Activated T-cell treated with anti-CD3 and anti-CD28 coated beads, Interleukin-2, amount 50 U/mL, for 4 hours (primary cell): ENCODE measurements around the gene HELLS. TPM values are rescaled to one million over a fixed set of nuclear protein-coding genes. Genes with fewer than 3 reads are reported as not detected.

ENCODE experiments used
- ATAC-seq, 2 donors: fragments of 200-7000 bp; cut with Tn5 transposase; one replicate each; pipeline ENCODE4 v1.10.0; 2021
- DNase-seq: peaks from one replicate; pipeline ENCODE4 v3.0.0-alpha.2; 2020
- H3K27me3 Mint-ChIP-seq: one replicate; pipeline ENCODE4 v1.8.0; 2021; ENCODE audit warnings: low read depth, mixed read lengths
- H3K36me3 Mint-ChIP-seq: one replicate; pipeline ENCODE4 v1.8.0; 2022; ENCODE audit warnings: mixed read lengths; ENCODE audit not compliant: insufficient read depth
- H3K4me1 Mint-ChIP-seq: one replicate; pipeline ENCODE4 v1.8.0; 2021; ENCODE audit warnings: low read depth, mixed read lengths
- H3K4me3 Mint-ChIP-seq: one replicate; pipeline ENCODE4 v1.8.0; 2021; ENCODE audit warnings: mild to moderate bottlenecking, moderate library complexity, mixed read lengths
- H3K9me3 Mint-ChIP-seq: one replicate; pipeline ENCODE4 v1.8.0; 2021; ENCODE audit warnings: mixed read lengths
- total RNA-seq, 3 donors: library from RNA; stranded (reverse); gene quantifications; one replicate each; pipeline ENCODE4 v1.2.1, GENCODE V29; 2021

HELLS gene
- total RNA-seq, 3 donors from 2014 or later = 87.9 to 119 (median 92.7) TPM

DNA sequence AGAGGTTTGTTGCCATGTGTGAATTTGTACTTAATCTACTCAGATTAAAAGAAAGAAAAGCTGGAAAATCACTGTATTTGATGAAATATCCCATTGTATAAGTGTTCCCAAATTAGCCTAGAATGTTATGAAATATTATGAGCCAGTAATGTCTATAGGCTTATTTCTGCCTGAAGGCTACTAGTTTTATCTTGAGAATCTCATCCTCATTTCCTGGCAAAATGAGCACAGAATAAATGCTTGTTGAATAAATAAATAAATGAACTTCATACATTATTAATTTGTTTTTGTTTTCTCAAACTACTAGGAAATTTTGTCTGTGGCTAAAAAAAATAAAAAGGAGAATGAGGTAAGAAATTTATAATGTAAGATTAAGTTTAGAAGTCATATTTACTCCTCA lies 25.5 kb downstream of the HELLS start:
- ATAC-seq (no peak), DNase-seq (no peak)
- Mint-ChIP-seq H3K4me1 (peaks cover 2% of the 10 kb centered on the region), H3K27me3 (no peaks in the 10 kb centered on the region), H3K9me3 (no peaks in the 10 kb centered on the region), H3K4me3 (no peak overlapping the region), H3K36me3 (peaks cover 6% of the 10 kb centered on the region)

DNA sequence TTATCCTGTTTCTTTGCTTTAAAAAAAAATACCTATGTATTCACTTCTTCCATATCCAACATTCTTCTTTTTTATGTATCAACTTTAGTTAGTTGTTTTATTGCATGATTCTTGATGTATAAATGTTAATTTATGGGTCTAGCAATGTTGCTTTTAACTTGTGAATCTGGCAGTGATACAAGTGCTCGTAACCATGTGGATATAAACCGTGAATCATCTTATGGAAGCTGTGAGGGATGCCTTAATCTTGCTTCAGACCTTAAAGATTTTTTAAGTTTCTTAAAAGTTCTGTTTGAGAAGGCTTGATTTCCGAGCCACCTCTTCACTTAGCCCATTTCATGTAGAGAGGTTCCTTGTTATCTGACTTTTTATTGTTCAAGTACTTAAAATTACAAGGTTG lies 25.9 kb downstream of the HELLS start:
- no peak for DNase-seq
- H3K9me3 Mint-ChIP-seq = no peaks in the 10 kb centered on the region
- peaks cover 6% of the 10 kb centered on the region for H3K36me3 Mint-ChIP-seq
- H3K27me3 Mint-ChIP-seq = no peaks in the 10 kb centered on the region
- peaks cover 2% of the 10 kb centered on the region for H3K4me1 Mint-ChIP-seq
- ATAC-seq = no peak
- no peak overlapping the region for H3K4me3 Mint-ChIP-seq

DNA sequence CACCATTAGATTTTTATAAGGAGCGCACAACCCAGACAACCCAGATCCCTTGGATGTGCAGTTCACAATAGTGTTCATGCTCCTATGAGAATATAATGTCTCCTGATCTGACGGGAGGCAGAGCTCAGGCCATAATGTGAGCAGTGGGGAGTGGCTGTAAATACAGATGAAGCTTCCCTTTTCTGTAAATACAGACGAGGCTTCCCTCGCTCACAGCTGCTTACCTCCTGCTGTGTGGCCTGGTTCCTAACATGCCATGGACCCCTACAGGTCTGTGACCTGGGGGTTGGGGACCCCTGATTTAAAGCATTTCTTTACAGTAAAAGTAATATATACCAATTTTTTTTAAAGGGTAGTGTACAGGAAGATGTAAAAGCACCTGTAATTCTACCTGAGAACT lies 33.2 kb downstream of the HELLS start:
- Mint-ChIP-seq H3K36me3 (peaks cover 5% of the 10 kb centered on the region), H3K4me1 (no peaks in the 10 kb centered on the region), H3K9me3 (no peaks in the 10 kb centered on the region), H3K27me3 (no peaks in the 10 kb centered on the region), H3K4me3 (no peak overlapping the region)
- ATAC-seq = no peak
- no peak for DNase-seq

DNA sequence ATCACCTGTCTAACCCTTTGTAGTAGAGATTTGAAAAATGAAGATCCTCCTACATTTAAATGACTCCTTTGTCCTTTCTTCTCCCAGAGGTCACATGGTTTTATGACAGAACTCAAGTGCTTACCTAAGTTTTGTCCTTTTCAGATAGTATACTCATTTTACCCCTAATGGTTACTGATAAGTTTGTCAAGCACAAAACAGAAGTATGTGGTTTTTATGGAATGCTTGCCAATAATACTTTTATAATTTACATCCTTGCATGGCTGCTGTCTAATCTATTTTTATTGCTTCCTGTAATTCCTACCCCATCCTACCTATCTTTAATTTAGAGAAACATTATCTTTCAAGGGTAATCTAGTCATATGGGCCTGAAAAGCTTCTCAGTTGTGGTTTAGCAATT lies 37.5 kb downstream of the HELLS start:
- Mint-ChIP-seq H3K36me3 (peaks cover 3% of the 10 kb centered on the region), H3K9me3 (no peaks in the 10 kb centered on the region), H3K4me1 (no peaks in the 10 kb centered on the region), H3K4me3 (no peak overlapping the region), H3K27me3 (no peaks in the 10 kb centered on the region)
- DNase-seq (no peak), ATAC-seq (no peak)

DNA sequence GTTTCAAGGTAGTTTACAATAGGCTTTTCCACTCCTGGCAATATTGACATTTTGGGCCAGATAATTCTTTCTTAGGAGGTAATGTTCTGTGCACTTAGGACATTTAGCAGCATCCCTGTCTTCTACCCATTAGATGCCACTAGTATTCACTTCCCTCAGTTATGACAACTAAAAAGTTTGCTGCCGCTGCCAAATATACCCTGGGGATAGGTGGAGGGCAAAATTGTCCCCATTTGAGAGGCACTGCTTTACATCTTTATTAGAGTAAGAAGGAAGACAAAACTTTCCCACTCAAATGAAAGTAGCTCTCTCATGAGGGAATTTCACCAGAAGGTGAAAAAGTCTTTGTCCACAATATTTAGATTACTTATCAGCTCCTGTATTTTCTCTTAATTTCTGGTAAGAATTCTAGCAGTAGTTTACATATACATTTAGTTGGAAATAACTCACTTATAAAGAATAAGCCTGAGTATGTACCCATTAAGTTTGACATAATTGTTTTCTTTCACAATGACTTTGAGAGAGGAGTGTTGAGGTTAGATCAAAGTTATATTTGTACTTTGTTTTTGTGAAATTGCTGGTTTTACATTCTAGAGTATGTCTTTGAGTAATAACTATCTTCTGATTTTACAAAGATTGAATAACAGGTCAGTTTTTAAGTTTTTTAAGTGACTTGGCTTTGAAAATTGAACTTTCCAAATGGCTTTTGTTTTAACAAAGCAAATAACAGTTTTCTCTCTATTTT lies 46.0 kb downstream of the HELLS start:
- peaks cover 26% of the 10 kb centered on the region for H3K36me3 Mint-ChIP-seq
- no peak overlapping the region for H3K4me3 Mint-ChIP-seq
- H3K4me1 Mint-ChIP-seq = peaks cover 7% of the 10 kb centered on the region
- no peak for DNase-seq
- H3K27me3 Mint-ChIP-seq = no peaks in the 10 kb centered on the region
- peak; percentile 70 to 80 for ATAC-seq
- H3K9me3 Mint-ChIP-seq = no peaks in the 10 kb centered on the region

DNA sequence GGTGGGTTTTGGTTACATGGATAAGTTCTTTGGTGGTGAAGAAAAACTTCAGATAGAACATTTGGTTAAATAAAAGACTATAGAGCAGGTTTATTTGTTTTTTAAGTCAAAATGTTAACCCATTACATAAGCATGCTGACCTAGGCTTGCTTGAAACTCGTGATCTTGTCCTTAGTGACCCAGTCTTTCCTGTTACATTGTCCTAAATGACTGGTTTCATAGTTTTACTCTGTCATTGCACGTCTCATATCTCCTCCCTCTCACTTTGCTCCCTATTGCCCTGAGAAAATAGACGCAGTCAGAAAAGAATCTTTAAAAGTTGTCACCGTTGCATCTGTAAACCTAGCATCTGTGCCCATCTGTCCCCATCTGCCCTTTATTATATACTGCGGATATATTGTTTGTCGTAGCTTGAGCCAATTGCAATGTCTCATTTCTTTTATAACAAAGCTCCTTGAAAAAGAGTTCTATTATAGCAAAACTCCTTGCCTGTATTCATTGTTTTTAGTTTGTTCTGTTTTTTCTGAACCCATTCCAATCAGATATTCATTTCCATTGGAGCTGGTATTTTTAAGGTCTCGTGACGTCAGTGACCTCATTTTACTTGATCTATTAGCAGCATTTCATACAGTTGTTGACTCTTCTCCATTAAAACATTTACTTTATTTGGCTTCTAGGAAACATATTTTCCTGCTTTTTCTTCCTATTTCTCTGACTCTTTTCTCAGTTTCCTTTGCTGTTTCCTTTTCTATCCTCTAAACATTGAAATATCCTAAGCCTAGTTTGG lies 57.3 kb downstream of the HELLS start:
- no peak for ATAC-seq
- Mint-ChIP-seq H3K36me3 (peaks cover 18% of the 10 kb centered on the region), H3K4me3 (no peak overlapping the region), H3K27me3 (no peaks in the 10 kb centered on the region), H3K9me3 (no peaks in the 10 kb centered on the region), H3K4me1 (no peaks in the 10 kb centered on the region)
- no peak for DNase-seq

DNA sequence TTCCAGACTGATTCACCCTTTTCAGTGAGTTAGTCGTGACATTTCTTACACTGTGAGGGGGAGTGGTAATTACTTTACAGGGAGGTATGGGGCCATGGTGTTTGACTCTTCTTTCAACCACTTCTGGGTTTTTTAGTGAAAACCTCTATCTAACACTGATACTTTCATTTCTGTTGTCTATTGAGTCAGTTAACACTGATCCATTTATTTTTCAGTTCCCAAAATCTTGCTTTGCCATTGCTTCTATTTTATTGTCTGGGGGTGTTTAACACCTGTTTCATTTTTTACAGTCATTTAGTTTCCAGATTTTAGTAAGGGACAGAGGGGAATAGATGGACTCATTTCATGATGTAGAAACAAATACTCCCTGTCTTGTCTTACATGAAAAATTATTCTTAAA lies 61.5 kb downstream of the HELLS start:
- Mint-ChIP-seq H3K36me3 (peaks cover 8% of the 10 kb centered on the region), H3K9me3 (no peaks in the 10 kb centered on the region), H3K27me3 (no peaks in the 10 kb centered on the region), H3K4me3 (no peak overlapping the region), H3K4me1 (no peaks in the 10 kb centered on the region)
- no peak for DNase-seq
- peak; percentile 84 to 85 for ATAC-seq

DNA sequence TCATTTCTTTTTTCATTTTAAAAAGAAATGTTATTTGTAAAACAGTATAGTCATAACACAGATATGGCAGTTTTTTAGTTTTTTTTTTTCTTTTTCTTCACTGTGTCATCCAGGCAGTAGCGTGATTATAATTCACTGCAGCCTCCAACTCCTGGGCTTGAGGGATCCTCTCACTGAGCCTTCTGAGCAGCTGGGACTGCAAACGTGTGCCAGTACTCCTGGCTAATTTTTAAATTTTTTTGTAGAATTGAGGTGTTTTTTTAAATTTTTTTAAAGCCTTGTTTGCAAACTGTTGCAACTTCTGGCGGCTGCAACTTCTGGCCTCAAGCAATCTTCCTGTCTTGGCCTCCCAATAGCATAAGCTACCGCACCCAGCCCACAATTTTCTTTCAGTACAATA lies 63.0 kb downstream of the HELLS start:
- ATAC-seq = no peak
- no peaks in the 10 kb centered on the region for H3K4me1 Mint-ChIP-seq
- H3K36me3 Mint-ChIP-seq = peaks cover 5% of the 10 kb centered on the region

DNA sequence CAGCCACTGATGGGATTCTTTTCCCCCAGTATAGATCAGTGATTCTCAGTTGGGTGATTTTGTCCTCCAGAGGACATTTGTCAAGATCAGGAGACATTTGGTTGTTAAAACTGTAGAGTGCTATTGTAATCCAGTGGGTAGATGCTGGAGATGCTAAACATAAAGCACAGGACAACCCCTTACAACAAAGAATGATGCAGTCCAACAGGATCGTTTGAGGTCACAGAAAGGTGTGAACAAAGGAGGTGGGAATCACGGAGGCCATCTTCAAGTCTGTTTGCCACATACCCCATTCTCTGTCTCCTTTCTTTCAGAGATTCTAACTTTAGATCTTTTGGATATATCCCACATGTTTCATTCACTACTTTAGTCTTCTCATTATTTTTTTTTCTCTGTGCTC lies 69.0 kb downstream of the HELLS start:
- Mint-ChIP-seq H3K27me3 (no peaks in the 10 kb centered on the region), H3K36me3 (no peaks in the 10 kb centered on the region), H3K9me3 (no peaks in the 10 kb centered on the region), H3K4me1 (no peaks in the 10 kb centered on the region), H3K4me3 (no peak overlapping the region)
- ATAC-seq (no peak), DNase-seq (no peak)

More for the DNA sequence above, 63.0 kb downstream of the HELLS start:
- no peaks in the 10 kb centered on the region for H3K27me3 Mint-ChIP-seq
- DNase-seq = no peak
- H3K4me3 Mint-ChIP-seq = no peak overlapping the region
- no peaks in the 10 kb centered on the region for H3K9me3 Mint-ChIP-seq

DNA sequence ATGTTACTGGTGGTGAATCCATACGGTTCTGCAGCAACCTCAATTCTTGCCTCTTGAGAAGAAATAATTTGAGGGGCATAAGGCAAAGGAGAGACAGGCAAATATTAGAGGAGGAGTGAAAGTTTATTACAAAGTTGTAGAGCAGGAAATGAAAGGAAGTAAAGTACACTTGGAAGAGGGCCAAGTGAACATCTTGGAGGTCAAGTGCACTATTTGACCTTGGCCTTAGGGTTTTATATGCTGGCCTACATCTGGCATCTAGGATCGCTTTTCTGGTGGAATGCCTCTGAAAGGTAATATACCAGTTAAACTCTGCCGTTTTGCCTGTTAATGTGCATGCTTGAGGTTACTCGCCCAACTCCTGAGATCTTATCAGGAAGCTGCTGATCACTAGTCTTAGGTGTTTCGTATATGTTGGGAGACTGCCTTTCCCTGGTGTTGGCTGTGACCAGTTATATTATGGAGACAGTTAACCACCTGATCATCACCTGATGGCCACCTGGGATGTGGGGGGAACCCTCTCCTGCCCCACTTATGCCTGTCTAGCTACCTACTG lies 71.9 kb downstream of the HELLS start:
- Mint-ChIP-seq H3K27me3 (no peaks in the 10 kb centered on the region), H3K4me3 (no peak overlapping the region), H3K36me3 (no peaks in the 10 kb centered on the region), H3K4me1 (no peaks in the 10 kb centered on the region), H3K9me3 (no peaks in the 10 kb centered on the region)
- ATAC-seq = no peak
- DNase-seq = no peak

DNA sequence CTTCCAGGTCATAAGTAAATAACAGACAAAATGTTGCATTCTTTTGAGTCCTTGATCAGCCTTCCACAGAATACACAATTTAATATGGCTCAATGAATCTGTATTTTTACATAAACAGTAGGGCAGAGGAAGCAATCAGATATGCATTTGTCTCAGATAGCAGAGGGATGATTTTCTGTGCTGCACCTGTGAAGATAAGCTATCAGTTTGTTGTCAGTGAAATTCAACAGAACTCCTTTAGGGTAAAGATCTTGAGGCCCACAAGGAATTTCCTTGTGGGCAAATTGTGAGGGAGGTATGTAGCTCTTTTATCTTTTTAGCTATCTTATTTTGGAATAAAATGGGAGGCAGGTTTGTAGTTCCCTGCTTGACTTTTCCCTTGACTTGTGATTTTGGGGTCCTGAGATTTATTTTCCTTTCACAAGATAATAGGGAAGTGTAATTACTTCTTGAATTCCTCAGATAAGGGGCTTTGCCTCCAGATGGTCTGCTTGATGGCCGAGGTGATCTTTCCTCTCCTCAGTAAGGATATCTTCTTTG lies 77.1 kb downstream of the HELLS start:
- DNase-seq (no peak), ATAC-seq (no peak)
- Mint-ChIP-seq H3K4me3 (no peak overlapping the region), H3K36me3 (no peaks in the 10 kb centered on the region), H3K27me3 (no peaks in the 10 kb centered on the region), H3K9me3 (no peaks in the 10 kb centered on the region), H3K4me1 (no peaks in the 10 kb centered on the region)

DNA sequence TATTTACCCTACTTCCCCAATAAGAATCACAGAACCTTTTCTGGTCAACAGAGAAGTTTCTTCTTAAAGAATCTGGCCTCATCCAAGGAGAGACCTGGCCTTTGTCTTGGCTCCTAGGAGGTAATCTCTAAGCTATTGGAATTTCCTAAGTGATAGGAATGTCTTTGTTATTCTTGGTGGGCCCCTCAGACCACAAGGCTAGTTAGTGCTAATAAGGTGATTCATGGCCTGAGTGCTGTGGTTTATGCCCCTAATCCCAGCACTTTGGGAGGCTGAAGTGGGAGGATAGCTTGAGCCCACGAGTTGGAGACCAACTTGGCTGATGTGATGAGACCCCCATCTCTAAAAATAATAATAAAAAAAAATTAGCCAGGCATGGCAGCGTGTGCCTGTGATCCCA lies 78.0 kb downstream of the HELLS start:
- no peak for ATAC-seq
- no peaks in the 10 kb centered on the region for H3K9me3 Mint-ChIP-seq
- no peaks in the 10 kb centered on the region for H3K4me1 Mint-ChIP-seq
- H3K4me3 Mint-ChIP-seq = no peak overlapping the region
- H3K27me3 Mint-ChIP-seq = no peaks in the 10 kb centered on the region
- H3K36me3 Mint-ChIP-seq = no peaks in the 10 kb centered on the region
- no peak for DNase-seq

DNA sequence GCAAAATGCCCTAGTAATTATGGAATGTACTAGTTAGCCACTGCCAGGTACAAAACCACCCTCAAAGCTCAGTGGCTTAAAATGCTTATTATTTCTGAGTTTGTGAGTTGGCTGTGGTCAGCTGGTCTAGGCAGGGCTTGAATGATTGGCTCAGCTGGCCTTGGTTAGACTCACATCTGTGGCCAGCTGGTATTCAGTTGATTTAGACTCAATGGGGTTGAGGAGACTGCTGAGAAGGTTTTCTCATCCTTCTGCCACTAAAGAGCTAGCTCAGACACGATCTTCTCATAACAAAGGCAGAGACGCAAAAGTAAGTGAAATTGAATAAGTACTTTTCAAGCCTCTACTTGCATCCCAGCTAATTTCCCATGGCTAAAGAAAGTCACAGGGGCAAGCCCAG lies 80.9 kb downstream of the HELLS start:
- no peaks in the 10 kb centered on the region for H3K4me1 Mint-ChIP-seq
- H3K9me3 Mint-ChIP-seq = no peaks in the 10 kb centered on the region
- no peaks in the 10 kb centered on the region for H3K27me3 Mint-ChIP-seq
- ATAC-seq (no peak), DNase-seq (no peak)
- H3K4me3 Mint-ChIP-seq = no peak overlapping the region
- H3K36me3 Mint-ChIP-seq = no peaks in the 10 kb centered on the region

DNA sequence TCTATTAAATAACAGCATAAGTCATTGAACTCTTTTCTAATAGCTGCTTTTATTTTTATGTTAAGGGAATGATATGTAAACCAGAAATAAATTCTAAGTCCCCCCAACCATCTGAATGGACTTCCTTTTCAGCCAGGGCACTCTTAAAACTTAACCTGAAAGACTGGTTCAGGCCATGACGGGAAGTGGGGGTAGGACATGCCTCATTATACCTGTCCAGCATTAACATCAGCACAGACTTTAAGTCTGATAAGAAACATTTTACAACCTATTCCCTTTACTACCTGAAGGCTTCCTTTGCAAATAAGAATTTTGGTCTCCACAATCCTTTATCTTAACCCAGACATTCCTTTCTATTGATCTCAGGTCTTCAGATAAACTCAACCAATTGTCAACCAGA lies 81.9 kb downstream of the HELLS start:
- H3K36me3 Mint-ChIP-seq = no peaks in the 10 kb centered on the region
- ATAC-seq (no peak), DNase-seq (no peak)
- no peaks in the 10 kb centered on the region for H3K9me3 Mint-ChIP-seq
- H3K27me3 Mint-ChIP-seq = no peaks in the 10 kb centered on the region
- no peaks in the 10 kb centered on the region for H3K4me1 Mint-ChIP-seq
- H3K4me3 Mint-ChIP-seq = no peak overlapping the region
